Osteocyte (in vitro differentiated cells): Measurements from ENCODE around the gene P2RX5. TPM values are rescaled to one million over a fixed set of nuclear protein-coding genes. Genes with fewer than 3 reads are reported as not detected.

Experiments
- DNase-seq: peaks from one replicate; pipeline ENCODE4 v3.0.0; 2021; ENCODE audit warnings: mixed read lengths; ENCODE audit not compliant: unreplicated experiment; ENCODE audit errors: extremely low spot score
- H3K27ac Mint-ChIP-seq: one replicate; pipeline ENCODE4 v1.8.0; 2021; ENCODE audit warnings: mild to moderate bottlenecking, mixed read lengths; ENCODE audit not compliant: unreplicated experiment
- H3K27me3 Mint-ChIP-seq: one replicate; pipeline ENCODE4 v1.8.0; 2021; ENCODE audit warnings: mixed read lengths; ENCODE audit not compliant: unreplicated experiment
- H3K36me3 Mint-ChIP-seq: one replicate; pipeline ENCODE4 v1.8.0; 2021; ENCODE audit warnings: mixed read lengths; ENCODE audit not compliant: unreplicated experiment
- H3K4me1 Mint-ChIP-seq: one replicate; pipeline ENCODE4 v1.8.0; 2021; ENCODE audit warnings: mixed read lengths; ENCODE audit not compliant: unreplicated experiment
- H3K4me3 Mint-ChIP-seq: one replicate; pipeline ENCODE4 v1.8.0; 2021; ENCODE audit warnings: mild to moderate bottlenecking, moderate library complexity, mixed read lengths; ENCODE audit not compliant: unreplicated experiment
- H3K9me3 Mint-ChIP-seq: one replicate; pipeline ENCODE4 v1.8.0; 2021; ENCODE audit warnings: mixed read lengths; ENCODE audit not compliant: unreplicated experiment
- CTCF ChIP-seq: fragments of 200-600 bp; sonication (generic); IDR thresholded peaks from 2 replicates; pipeline ENCODE4 v1.5.0; 2021; ENCODE audit warnings: antibody characterized with exemption, mild to moderate bottlenecking, moderate library complexity
- total RNA-seq: library from RNA; stranded (reverse); gene quantifications from 2 replicates; pipeline ENCODE4 v1.2.1, GENCODE V29; 2021

P2RX5 gene
- total RNA-seq, 1 donor from 2014 or later, result 0.43 TPM

- no peak for DNase-seq
- Mint-ChIP-seq H3K27me3 (no peaks in the 10 kb centered on the region), H3K27ac (no peak overlapping the region), H3K9me3 (no peaks in the 10 kb centered on the region), H3K4me3 (no peak overlapping the region), H3K4me1 (no peaks in the 10 kb centered on the region), H3K36me3 (no peaks in the 10 kb centered on the region)
- TF ChIP-seq CTCF, result no peak
These were observed 20.1 kb downstream of the P2RX5 start for GRCh38 chr17:3675886-3676285.

DNA sequence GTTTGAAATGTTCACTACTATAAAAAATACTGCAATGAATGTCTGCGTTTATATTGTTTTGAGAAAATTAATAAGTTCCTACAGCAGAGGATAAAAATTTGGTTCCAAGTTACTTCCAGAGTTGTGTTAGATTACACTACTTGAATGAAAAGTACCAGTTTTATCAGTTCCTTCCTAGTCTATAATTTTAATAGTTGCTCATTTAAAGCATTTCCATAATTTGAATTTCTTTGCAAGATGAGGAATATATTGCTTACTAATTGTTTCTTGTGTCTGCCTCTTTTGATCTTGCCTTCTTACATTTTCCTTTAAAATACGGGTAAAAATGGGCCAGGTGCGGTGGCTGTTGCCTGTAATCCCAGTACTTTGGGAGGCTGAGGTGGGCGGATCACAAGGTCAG, 23.4 kb downstream of the P2RX5 start:
- no peak for TF ChIP-seq CTCF
- Mint-ChIP-seq H3K4me1 (peaks cover 9% of the 10 kb centered on the region), H3K36me3 (peaks cover 2% of the 10 kb centered on the region), H3K27me3 (no peaks in the 10 kb centered on the region), H3K9me3 (no peaks in the 10 kb centered on the region), H3K27ac (no peak overlapping the region), H3K4me3 (no peak overlapping the region)
- DNase-seq, result no peak

DNA sequence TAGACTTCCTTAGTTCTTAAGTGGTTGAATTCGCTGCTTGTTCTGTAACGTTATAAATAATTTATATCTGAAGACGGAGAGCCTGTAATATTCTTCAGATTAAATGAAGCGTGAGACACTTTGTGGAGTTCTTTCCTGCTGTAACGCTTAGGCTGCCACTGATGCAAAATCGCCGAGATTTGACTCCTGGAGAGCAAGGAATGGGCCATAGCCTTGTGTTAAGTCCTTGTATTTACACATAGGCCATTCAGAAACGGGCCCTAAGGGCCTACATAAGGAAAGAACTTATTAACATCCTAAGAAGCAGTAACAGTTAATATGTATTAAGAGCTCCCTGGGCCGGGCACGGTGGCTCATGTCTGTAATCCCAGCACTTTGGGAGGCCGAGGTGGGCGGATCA, 26.4 kb downstream of the P2RX5 start:
- Mint-ChIP-seq H3K9me3 (no peaks in the 10 kb centered on the region), H3K4me3 (peak overlapping the region; percentile 89), H3K27me3 (no peaks in the 10 kb centered on the region), H3K4me1 (peaks cover 33% of the 10 kb centered on the region), H3K36me3 (peaks cover 7% of the 10 kb centered on the region), H3K27ac (peak overlapping the region; percentile 83)
- TF ChIP-seq CTCF, result no peak
- DNase-seq, result no peak

DNA sequence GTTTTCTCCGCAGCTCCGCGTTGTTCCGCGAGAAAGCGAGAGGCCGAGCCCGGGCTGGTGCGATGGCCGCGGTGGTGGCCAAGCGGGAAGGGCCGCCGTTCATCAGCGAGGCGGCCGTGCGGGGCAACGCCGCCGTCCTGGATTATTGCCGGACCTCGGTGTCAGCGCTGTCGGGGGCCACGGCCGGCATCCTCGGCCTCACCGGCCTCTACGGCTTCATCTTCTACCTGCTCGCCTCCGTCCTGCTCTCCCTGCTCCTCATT, 26.9 kb downstream of the P2RX5 start:
- peak overlapping the region; percentile 83 for H3K27ac Mint-ChIP-seq
- no peaks in the 10 kb centered on the region for H3K27me3 Mint-ChIP-seq
- peaks cover 33% of the 10 kb centered on the region for H3K4me1 Mint-ChIP-seq
- H3K4me3 Mint-ChIP-seq, result peak overlapping the region; percentile 89
- DNase-seq, result no peak
- peaks cover 13% of the 10 kb centered on the region for H3K36me3 Mint-ChIP-seq
- no peak for TF ChIP-seq CTCF
- no peaks in the 10 kb centered on the region for H3K9me3 Mint-ChIP-seq

DNA sequence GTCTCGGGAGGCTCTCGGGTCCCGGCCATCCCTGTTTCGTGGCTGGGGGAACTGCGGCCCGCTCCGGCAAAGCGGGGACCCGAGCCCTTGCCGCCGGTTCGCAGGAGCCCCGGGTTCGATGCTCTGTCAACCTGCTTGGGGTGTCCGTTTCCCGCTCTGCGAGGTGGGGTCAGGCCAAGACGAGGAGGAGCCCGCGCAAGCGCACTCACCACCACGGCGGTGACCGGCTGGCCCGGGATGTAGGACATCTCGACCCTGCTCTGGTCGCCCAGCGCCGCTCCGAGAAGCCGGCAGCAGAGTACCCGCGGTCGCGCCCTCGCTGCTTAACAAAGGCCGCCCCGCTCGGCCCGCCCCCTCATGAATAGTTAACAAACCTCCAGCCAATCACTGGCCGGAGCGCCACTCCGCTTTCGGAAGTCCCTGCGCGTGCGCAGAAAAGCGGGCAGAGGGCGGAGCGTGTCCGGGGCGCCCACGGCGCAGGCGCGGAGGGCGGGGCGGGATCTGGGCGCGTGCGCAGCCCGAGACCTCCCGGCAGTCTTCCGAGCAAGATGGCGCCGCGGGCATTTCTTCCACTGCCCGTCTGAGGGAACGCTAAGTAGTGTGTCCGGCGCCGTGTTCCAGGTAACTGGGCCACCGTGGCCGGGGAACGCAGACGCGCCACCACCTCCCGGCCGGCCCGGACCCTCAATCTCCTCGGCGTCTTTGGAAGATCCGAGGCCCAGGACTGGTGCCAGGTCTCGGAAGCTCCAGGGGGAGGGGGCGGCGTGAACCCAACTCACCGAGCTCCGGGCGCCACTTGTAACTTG, 27.5 kb downstream of the P2RX5 start, which contains the start of the genes EMC6 and TAX1BP3:
EMC6 (plus strand) TSS at position 534 of the 806 bp plus-strand sequence. CDS start 335 bp downstream, outside the sequence.
TAX1BP3 (minus strand) TSS at position 300 of the 806 bp plus-strand sequence; CDS start at position 248, 52 bp downstream.
- Mint-ChIP-seq H3K9me3 (no peaks in the 10 kb centered on the region), H3K36me3 (peaks cover 13% of the 10 kb centered on the region), H3K4me1 (peaks cover 33% of the 10 kb centered on the region), H3K27me3 (no peaks in the 10 kb centered on the region), H3K27ac (peak within 1 kb of the TSS; percentile 94), H3K4me3 (peak within 1 kb of the TSS; percentile 89)
- peak; percentile 100 for DNase-seq
- TF ChIP-seq CTCF, result no peak
